NT2/D1 (cell line): ENCODE data around the gene PERCC1.

ENCODE experiments used
- DNase-seq: peaks from one replicate; pipeline ENCODE4 v3.0.0-alpha.2; 2011; ENCODE audit warnings: low read depth, low spot score
- H3K27me3 ChIP-seq: 2 replicates; pipeline ENCODE4 v1.6.0; 2011; ENCODE audit warnings: mild to moderate bottlenecking; ENCODE audit not compliant: insufficient read length, insufficient read depth
- H3K36me3 ChIP-seq: 2 replicates; pipeline ENCODE4 v1.6.1; 2011; ENCODE audit warnings: mild to moderate bottlenecking, low read length, mixed read lengths; ENCODE audit not compliant: insufficient read depth, insufficient read length
- H3K4me1 ChIP-seq: 2 replicates; pipeline ENCODE4 v1.5.1; 2011; ENCODE audit not compliant: insufficient read depth, insufficient read length
- H3K4me3 ChIP-seq: 2 replicates; pipeline ENCODE4 v1.5.1; 2011; ENCODE audit warnings: low read depth; ENCODE audit not compliant: insufficient read length
- H3K9ac ChIP-seq: 2 replicates; pipeline ENCODE4 v1.6.0; 2011; ENCODE audit warnings: low read depth; ENCODE audit not compliant: insufficient read length
- H3K9me3 ChIP-seq: 2 replicates; pipeline ENCODE4 v1.5.1; 2011; ENCODE audit warnings: mild to moderate bottlenecking, low read length; ENCODE audit not compliant: insufficient read depth
- SUZ12 ChIP-seq: IDR thresholded peaks from 2 replicates; pipeline ENCODE4 v1.6.1; 2011; ENCODE audit not compliant: insufficient read length, insufficient read depth; ENCODE audit errors: extremely low read depth
- YY1 ChIP-seq: IDR thresholded peaks from 2 replicates; pipeline ENCODE4 v1.6.1; 2011; ENCODE audit not compliant: insufficient read length, insufficient read depth
- ZNF274 ChIP-seq: IDR thresholded peaks from 2 replicates; pipeline ENCODE4 v1.6.1; 2011; ENCODE audit warnings: mild to moderate bottlenecking, low read depth, low read length

Gene PERCC1

GRCh38 chr16:1430759-1431496, at the start of gene PERCC1:
PERCC1 (plus strand) TSS chr16:1431078; CDS start chr16:1432594, 1,516 bp downstream.
- no peak for DNase-seq
- Histone ChIP-seq H3K4me1 (peaks cover 23% of the 10 kb centered on the region), H3K4me3 (no peak within 1 kb of the TSS), H3K36me3 (no peaks in the 10 kb centered on the region), H3K27me3 (no peaks in the 10 kb centered on the region), H3K9ac (no peak within 1 kb of the TSS), H3K9me3 (no peaks in the 10 kb centered on the region)
- TF ChIP-seq YY1 = no peak
- TF ChIP-seq SUZ12 = no peak

GRCh38 chr16:1381612-1382406, 49.1 kb upstream of the PERCC1 start:
- TF ChIP-seq YY1 (no peak), ZNF274 (no peak), SUZ12 (no peak)
- no peak overlapping the region for H3K4me3 ChIP-seq
- peaks cover 12% of the 10 kb centered on the region for H3K4me1 ChIP-seq
- no peak for DNase-seq
- peaks cover 3% of the 10 kb centered on the region for H3K27me3 ChIP-seq
- H3K9me3 ChIP-seq = no peaks in the 10 kb centered on the region
- peaks cover 22% of the 10 kb centered on the region for H3K36me3 ChIP-seq
- H3K9ac ChIP-seq = no peak overlapping the region

- no peak overlapping the region for H3K4me3 ChIP-seq
- TF ChIP-seq SUZ12 (no peak), ZNF274 (no peak), YY1 (no peak)
- peaks cover 16% of the 10 kb centered on the region for H3K36me3 ChIP-seq
- no peaks in the 10 kb centered on the region for H3K27me3 ChIP-seq
- H3K9ac ChIP-seq = no peak overlapping the region
- no peaks in the 10 kb centered on the region for H3K4me1 ChIP-seq
- DNase-seq = no peak
- no peaks in the 10 kb centered on the region for H3K9me3 ChIP-seq
Observed at GRCh38 chr16:1383556-1383955, 47.3 kb upstream of the PERCC1 start.

- Histone ChIP-seq H3K27me3 (no peaks in the 10 kb centered on the region), H3K4me3 (no peak overlapping the region), H3K9ac (no peak overlapping the region), H3K4me1 (no peaks in the 10 kb centered on the region), H3K36me3 (peaks cover 21% of the 10 kb centered on the region), H3K9me3 (no peaks in the 10 kb centered on the region)
- DNase-seq = no peak
- TF ChIP-seq SUZ12 (no peak), ZNF274 (no peak), YY1 (no peak)
Observed at GRCh38 chr16:1385232-1385631, 45.6 kb upstream of the PERCC1 start.

DNA sequence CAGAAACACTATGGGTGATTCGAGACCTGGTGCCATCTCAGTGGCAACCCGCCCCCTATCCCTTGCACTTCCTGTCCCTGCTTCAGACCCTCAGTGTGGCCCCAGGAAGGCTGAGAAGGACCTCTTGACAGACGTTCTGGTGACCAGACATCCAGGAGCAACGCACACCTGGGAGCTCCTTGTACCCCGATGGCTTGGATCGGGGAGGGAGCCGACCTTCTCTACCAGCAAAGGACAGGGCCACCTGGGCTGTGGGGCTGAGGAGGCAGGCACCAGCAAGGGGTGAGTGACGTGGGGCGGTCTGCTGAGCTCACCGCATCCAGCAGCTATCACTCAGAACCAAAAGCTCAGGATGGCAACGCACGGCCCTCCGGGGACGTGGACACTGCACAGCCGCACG, 43.5 kb upstream of the PERCC1 start:
- Histone ChIP-seq H3K27me3 (no peaks in the 10 kb centered on the region), H3K4me3 (no peak overlapping the region), H3K4me1 (no peaks in the 10 kb centered on the region), H3K9ac (no peak overlapping the region), H3K9me3 (no peaks in the 10 kb centered on the region), H3K36me3 (peaks cover 21% of the 10 kb centered on the region)
- DNase-seq = no peak
- no peak for TF ChIP-seq SUZ12
- no peak for TF ChIP-seq YY1
- TF ChIP-seq ZNF274 = no peak

- no peaks in the 10 kb centered on the region for H3K9me3 ChIP-seq
- TF ChIP-seq SUZ12 (no peak), YY1 (no peak), ZNF274 (no peak)
- H3K4me3 ChIP-seq = no peak overlapping the region
- H3K9ac ChIP-seq = no peak overlapping the region
- H3K36me3 ChIP-seq = peaks cover 21% of the 10 kb centered on the region
- no peaks in the 10 kb centered on the region for H3K27me3 ChIP-seq
- no peak for DNase-seq
- no peaks in the 10 kb centered on the region for H3K4me1 ChIP-seq
Observed at GRCh38 chr16:1389762-1390161, 41.1 kb upstream of the PERCC1 start.

- TF ChIP-seq YY1 (no peak), SUZ12 (no peak), ZNF274 (no peak)
- Histone ChIP-seq H3K27me3 (no peaks in the 10 kb centered on the region), H3K9ac (no peak overlapping the region), H3K9me3 (no peaks in the 10 kb centered on the region), H3K4me1 (no peaks in the 10 kb centered on the region), H3K36me3 (peaks cover 16% of the 10 kb centered on the region), H3K4me3 (no peak overlapping the region)
- DNase-seq = no peak
Observed at GRCh38 chr16:1390239-1390779, 40.6 kb upstream of the PERCC1 start.
